ENCODE data around the gene LENG9.
"Not testable (repeated sequence)": the region's sequence is repeated elsewhere in the genome, so short reads cannot be mapped to it uniquely, and the experiment has no call there.

LENG9 gene

GRCh38 chr19:54463531-54464043 is at the start of gene LENG9:
Gene LENG9 (minus strand): TSS chr19:54463778. CDS start chr19:54463526, 252 bp downstream.
- H3K27me3 ChIP-seq (ENCODE audit: control insufficient read depth, insufficient read depth, low read length), result no peaks in the 10 kb centered on the region
- H3K4me1 ChIP-seq (ENCODE audit: control insufficient read depth, insufficient read depth, low read length), result peaks cover 11% of the 10 kb centered on the region
- H3K9ac ChIP-seq (ENCODE audit: low read length), result peak within 1 kb of the TSS; percentile 77

GRCh38 chr19:54509200-54509940 is 45.8 kb upstream of the LENG9 start:
- not testable (repeated sequence) for H3K27me3 ChIP-seq (ENCODE audit: control insufficient read depth, insufficient read depth, low read length); H3K27ac ChIP-seq (ENCODE audit: low read depth, low read length); H3K4me1 ChIP-seq (ENCODE audit: control insufficient read depth, insufficient read depth, low read length); H3K9ac ChIP-seq (ENCODE audit: low read length); H3K4me3 ChIP-seq (ENCODE audit: low read length); H3K36me3 ChIP-seq (ENCODE audit: control insufficient read depth, insufficient read depth, low read length)

More at GRCh38 chr19:54463531-54464043, at the start of gene LENG9:
- H3K4me3 ChIP-seq (ENCODE audit: low read length), result peak within 1 kb of the TSS; percentile 56
- peak within 1 kb of the TSS; percentile 95 for H3K27ac ChIP-seq (ENCODE audit: low read depth, low read length)
- H3K36me3 ChIP-seq (ENCODE audit: control insufficient read depth, insufficient read depth, low read length), result peaks cover 29% of the 10 kb centered on the region

- H3K9ac ChIP-seq (ENCODE audit: low read length); H3K27ac ChIP-seq (ENCODE audit: low read depth, low read length); H3K36me3 ChIP-seq (ENCODE audit: control insufficient read depth, insufficient read depth, low read length); H3K27me3 ChIP-seq (ENCODE audit: control insufficient read depth, insufficient read depth, low read length); H3K4me1 ChIP-seq (ENCODE audit: control insufficient read depth, insufficient read depth, low read length); H3K4me3 ChIP-seq (ENCODE audit: low read length): not testable (repeated sequence)
Measured at GRCh38 chr19:54508487-54508886, 44.9 kb upstream of the LENG9 start.

DNA sequence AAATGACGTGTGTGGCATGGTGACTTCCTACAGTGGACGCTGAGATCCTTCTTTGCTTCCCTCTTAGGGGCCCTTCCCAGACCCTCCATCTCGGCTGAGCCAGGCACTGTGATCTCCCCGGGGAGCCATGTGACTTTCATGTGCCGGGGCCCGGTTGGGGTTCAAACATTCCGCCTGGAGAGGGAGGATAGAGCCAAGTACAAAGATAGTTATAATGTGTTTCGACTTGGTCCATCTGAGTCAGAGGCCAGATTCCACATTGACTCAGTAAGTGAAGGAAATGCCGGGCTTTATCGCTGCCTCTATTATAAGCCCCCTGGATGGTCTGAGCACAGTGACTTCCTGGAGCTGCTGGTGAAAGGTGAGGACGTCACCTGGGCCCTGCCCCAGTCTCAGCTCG is 44.2 kb upstream of the LENG9 start:
- no peak overlapping the region for H3K9ac ChIP-seq (ENCODE audit: low read length)
- no peaks in the 10 kb centered on the region for H3K27me3 ChIP-seq (ENCODE audit: control insufficient read depth, insufficient read depth, low read length)
- H3K36me3 ChIP-seq (ENCODE audit: control insufficient read depth, insufficient read depth, low read length), result no peaks in the 10 kb centered on the region
- H3K4me1 ChIP-seq (ENCODE audit: control insufficient read depth, insufficient read depth, low read length), result no peaks in the 10 kb centered on the region
- no peak overlapping the region for H3K4me3 ChIP-seq (ENCODE audit: low read length)
- no peak overlapping the region for H3K27ac ChIP-seq (ENCODE audit: low read depth, low read length)

DNA sequence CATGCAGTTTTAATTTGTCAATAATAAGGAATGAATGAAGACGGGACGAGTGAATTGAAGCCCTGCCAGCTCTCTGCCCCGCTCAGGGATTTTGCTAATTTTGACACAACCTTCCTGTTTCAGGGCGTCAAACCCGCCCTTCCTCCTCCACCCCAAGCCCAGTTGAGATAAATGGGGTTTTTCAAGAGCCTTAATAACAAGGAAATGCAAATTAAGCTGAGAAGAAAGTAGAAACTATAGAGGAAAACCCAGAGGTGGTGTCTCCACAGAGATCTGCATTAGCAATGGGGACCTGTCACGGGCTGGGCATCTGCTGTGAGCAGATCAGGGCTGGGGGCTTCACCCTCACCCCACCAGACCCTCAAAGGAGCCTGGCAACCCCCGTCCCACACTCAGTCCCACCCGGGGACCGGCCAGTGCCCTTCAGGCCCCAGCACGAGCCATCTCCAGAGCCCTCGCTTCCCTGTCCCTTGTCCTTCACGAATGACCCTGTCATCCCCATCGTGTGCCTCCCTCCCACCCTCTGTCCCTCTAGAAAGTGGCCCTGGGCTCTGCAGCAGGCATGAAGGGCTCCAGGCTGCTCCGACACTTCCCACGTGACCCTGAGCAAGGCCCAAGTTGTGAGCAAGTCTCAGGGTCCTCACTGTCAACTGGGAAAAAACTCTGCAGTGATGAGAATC is 43.6 kb upstream of the LENG9 start:
- H3K27me3 ChIP-seq (ENCODE audit: control insufficient read depth, insufficient read depth, low read length); H3K36me3 ChIP-seq (ENCODE audit: control insufficient read depth, insufficient read depth, low read length); H3K27ac ChIP-seq (ENCODE audit: low read depth, low read length): not testable (repeated sequence)

GRCh38 chr19:54506079-54506478 is 42.5 kb upstream of the LENG9 start:
- Histone ChIP-seq H3K36me3 (ENCODE audit: control insufficient read depth, insufficient read depth, low read length) (no peaks in the 10 kb centered on the region), H3K27ac (ENCODE audit: low read depth, low read length) (no peak overlapping the region), H3K4me3 (ENCODE audit: low read length) (no peak overlapping the region), H3K9ac (ENCODE audit: low read length) (no peak overlapping the region), H3K4me1 (ENCODE audit: control insufficient read depth, insufficient read depth, low read length) (no peaks in the 10 kb centered on the region), H3K27me3 (ENCODE audit: control insufficient read depth, insufficient read depth, low read length) (no peaks in the 10 kb centered on the region)

More for the DNA sequence above, 43.6 kb upstream of the LENG9 start:
- H3K9ac ChIP-seq (ENCODE audit: low read length); H3K4me3 ChIP-seq (ENCODE audit: low read length); H3K4me1 ChIP-seq (ENCODE audit: control insufficient read depth, insufficient read depth, low read length): not testable (repeated sequence)

- H3K27me3 ChIP-seq (ENCODE audit: control insufficient read depth, insufficient read depth, low read length); H3K4me3 ChIP-seq (ENCODE audit: low read length); H3K27ac ChIP-seq (ENCODE audit: low read depth, low read length); H3K9ac ChIP-seq (ENCODE audit: low read length); H3K36me3 ChIP-seq (ENCODE audit: control insufficient read depth, insufficient read depth, low read length); H3K4me1 ChIP-seq (ENCODE audit: control insufficient read depth, insufficient read depth, low read length): not testable (repeated sequence)
Measured at GRCh38 chr19:54505542-54505941, 42.0 kb upstream of the LENG9 start.

DNA sequence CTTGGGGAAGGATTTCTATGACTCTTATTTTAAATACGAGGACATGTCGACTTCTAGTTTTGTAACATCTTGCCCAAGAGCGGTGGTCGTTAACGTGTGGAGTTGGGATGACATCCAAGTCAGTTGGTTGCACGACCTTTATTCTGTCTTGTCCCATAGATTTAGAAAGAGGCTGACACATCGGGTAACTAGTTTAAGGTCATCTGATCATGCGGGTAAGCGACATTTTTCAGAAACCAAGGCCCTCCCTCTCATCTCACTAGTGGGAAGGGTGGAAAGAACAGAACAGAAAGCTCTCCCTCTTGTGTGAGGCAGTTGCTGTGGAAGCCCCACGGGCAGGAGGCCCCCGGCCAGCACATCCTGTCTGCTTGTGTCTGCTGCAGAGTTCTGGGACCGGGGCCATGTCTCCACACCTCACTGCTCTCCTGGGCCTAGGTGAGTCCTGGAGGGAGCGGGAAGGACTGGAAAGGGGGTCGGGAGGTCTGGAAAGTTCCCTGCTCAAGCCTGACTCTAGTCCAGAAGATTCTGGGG is 39.0 kb upstream of the LENG9 start, which contains the start of gene LAIR2:
TSS of gene LAIR2 (plus strand) at position 314 of the 531 bp plus-strand sequence. CDS start at position 402, 88 bp downstream.
- no peak within 1 kb of the TSS for H3K9ac ChIP-seq (ENCODE audit: low read length)

DNA sequence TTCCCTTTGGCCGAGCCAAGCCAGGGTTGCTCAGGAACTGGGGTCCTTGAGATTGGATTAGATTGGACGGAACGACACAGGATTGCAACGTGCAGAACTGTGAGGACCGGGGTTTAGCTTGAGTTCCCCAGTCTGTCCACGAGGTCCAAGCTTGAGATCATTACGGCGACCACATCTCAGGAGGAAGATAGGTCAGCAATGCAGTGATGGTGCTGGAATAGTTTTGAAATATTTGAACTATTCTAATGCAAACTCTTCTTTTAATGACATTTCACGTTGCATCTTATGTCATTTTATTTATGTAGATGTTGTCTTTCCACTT is 34.8 kb upstream of the LENG9 start:
- not testable (repeated sequence) for H3K27me3 ChIP-seq (ENCODE audit: control insufficient read depth, insufficient read depth, low read length); H3K9ac ChIP-seq (ENCODE audit: low read length); H3K27ac ChIP-seq (ENCODE audit: low read depth, low read length)

More for the DNA sequence above, 39.0 kb upstream of the LENG9 start, which contains the start of gene LAIR2:
- H3K27ac ChIP-seq (ENCODE audit: low read depth, low read length), result no peak within 1 kb of the TSS
- no peaks in the 10 kb centered on the region for H3K36me3 ChIP-seq (ENCODE audit: control insufficient read depth, insufficient read depth, low read length)
- no peak within 1 kb of the TSS for H3K4me3 ChIP-seq (ENCODE audit: low read length)
- H3K4me1 ChIP-seq (ENCODE audit: control insufficient read depth, insufficient read depth, low read length), result no peaks in the 10 kb centered on the region
- no peaks in the 10 kb centered on the region for H3K27me3 ChIP-seq (ENCODE audit: control insufficient read depth, insufficient read depth, low read length)

DNA sequence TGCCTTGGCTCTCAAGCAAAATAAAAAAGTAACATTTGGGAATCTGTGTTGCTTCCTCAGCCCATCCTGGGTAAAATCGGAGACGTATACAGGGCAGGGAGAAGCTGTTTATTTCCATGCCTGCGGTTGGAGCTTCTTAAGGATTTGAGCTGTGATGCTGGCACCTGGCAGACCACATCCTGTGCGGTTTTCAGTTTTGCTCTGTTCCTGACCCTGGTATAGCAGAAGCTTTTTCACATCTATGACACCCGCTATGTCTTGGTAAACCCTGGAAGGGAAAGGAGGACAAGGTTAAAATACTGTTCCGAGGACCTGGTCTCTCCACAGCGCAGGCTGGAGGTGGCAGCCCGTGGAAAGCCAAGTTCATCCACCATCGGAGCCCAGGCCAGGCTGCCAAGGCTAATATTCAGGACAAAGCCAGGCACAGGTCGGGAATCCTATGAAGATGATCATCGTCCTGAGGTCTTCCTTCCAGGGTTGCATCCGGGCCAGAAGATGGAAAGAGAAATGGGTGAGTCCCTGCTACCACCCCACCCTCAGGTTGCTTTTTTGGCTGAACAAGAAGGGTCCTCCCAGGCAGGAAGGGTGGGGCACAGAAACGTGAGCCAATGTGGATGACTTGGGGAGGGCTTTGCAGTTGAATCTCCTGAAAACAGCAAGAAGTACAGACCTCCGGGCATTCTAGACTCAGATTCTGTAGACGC is 34.3 kb upstream of the LENG9 start:
- not testable (repeated sequence) for H3K27ac ChIP-seq (ENCODE audit: low read depth, low read length); H3K4me3 ChIP-seq (ENCODE audit: low read length); H3K4me1 ChIP-seq (ENCODE audit: control insufficient read depth, insufficient read depth, low read length)

More for the DNA sequence above, 34.8 kb upstream of the LENG9 start:
- H3K36me3 ChIP-seq (ENCODE audit: control insufficient read depth, insufficient read depth, low read length); H3K4me3 ChIP-seq (ENCODE audit: low read length); H3K4me1 ChIP-seq (ENCODE audit: control insufficient read depth, insufficient read depth, low read length): not testable (repeated sequence)

DNA sequence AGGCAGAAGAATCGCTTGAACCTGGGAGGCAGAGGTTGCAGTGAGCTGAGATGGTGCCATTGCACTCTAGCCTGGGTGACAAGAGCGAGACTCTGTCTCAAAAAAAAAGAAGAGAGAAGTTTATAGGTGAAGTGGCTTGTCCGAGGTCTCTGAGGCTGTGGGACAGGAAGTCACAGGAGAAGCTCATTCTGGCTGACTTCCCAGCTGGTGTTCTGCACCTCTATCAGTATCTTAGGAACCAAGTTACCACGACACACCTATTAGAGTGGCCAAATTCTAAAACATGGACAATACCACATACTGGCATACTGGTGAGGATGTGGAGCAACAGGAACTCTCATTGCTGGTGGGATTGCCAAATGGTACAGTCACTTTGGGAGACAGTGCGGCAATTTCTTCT is 31.7 kb upstream of the LENG9 start:
- not testable (repeated sequence) for H3K4me1 ChIP-seq (ENCODE audit: control insufficient read depth, insufficient read depth, low read length); H3K9ac ChIP-seq (ENCODE audit: low read length); H3K27ac ChIP-seq (ENCODE audit: low read depth, low read length); H3K4me3 ChIP-seq (ENCODE audit: low read length); H3K27me3 ChIP-seq (ENCODE audit: control insufficient read depth, insufficient read depth, low read length); H3K36me3 ChIP-seq (ENCODE audit: control insufficient read depth, insufficient read depth, low read length)

More for the DNA sequence above, 34.3 kb upstream of the LENG9 start:
- H3K9ac ChIP-seq (ENCODE audit: low read length); H3K36me3 ChIP-seq (ENCODE audit: control insufficient read depth, insufficient read depth, low read length); H3K27me3 ChIP-seq (ENCODE audit: control insufficient read depth, insufficient read depth, low read length): not testable (repeated sequence)

DNA sequence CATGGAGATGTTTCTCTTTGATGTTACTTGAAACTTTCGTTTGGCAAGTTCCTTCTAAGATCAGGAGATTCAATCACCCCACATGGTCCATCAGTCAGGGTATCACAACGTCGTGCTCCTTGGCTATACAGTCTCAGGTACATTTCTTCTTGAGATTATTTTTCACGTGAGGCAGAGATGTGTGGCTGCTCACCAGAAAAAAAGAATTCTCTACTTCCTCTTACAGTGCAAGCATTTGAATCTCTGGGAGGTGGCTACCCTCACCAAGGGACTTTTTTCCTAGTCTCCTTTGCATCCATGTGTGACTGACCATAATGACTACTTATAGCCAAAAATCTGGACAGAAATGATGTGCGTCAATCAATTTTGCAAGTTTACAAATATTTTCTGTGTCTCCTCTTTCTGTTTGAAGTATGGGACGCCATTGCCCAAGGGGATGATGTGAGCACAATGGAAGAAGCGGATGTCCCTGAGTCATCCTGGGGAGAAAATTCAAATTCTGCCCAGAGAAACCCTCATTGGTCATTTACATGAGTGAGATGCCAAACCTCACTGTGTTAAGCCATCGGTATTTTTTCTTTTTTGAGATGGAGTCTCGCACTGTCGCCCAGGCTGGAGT is 30.5 kb upstream of the LENG9 start:
- no peaks in the 10 kb centered on the region for H3K27me3 ChIP-seq (ENCODE audit: control insufficient read depth, insufficient read depth, low read length)
- no peaks in the 10 kb centered on the region for H3K36me3 ChIP-seq (ENCODE audit: control insufficient read depth, insufficient read depth, low read length)
- no peak overlapping the region for H3K4me3 ChIP-seq (ENCODE audit: low read length)
- H3K27ac ChIP-seq (ENCODE audit: low read depth, low read length), result no peak overlapping the region
- no peaks in the 10 kb centered on the region for H3K4me1 ChIP-seq (ENCODE audit: control insufficient read depth, insufficient read depth, low read length)
- no peak overlapping the region for H3K9ac ChIP-seq (ENCODE audit: low read length)

Data from rectal smooth muscle tissue (tissue), 1 donor.